BE2C (cell line): Measurements from ENCODE around the gene SUN5.

Experiments used
- DNase-seq: peaks from one replicate; pipeline ENCODE4 v3.0.0-alpha.2; 2020
- H3K27me3 ChIP-seq: fragments of 250-450 bp; sonication (Bioruptor Pico); 2 replicates; pipeline ENCODE4 v1.5.1; 2020; ENCODE audit warnings: mild to moderate bottlenecking
- H3K36me3 ChIP-seq: fragments of 250-450 bp; sonication (Bioruptor Pico); 2 replicates; pipeline ENCODE4 v1.5.1; 2020; ENCODE audit warnings: mild to moderate bottlenecking
- H3K4me1 ChIP-seq: fragments of 250-450 bp; sonication (Bioruptor Pico); 2 replicates; pipeline ENCODE4 v1.5.1; 2020
- H3K4me3 ChIP-seq: 2 replicates; pipeline ENCODE4 v1.5.1; 2011; ENCODE audit warnings: low read depth, low read length
- H3K9me3 ChIP-seq: fragments of 250-450 bp; sonication (Bioruptor Pico); 2 replicates; pipeline ENCODE4 v1.5.1; 2020
- TF ChIP-seq, protein P1 (sequence below): IDR thresholded peaks from 2 replicates; pipeline ENCODE4 v1.5.1; 2012; ENCODE audit warnings: mild to moderate bottlenecking, low read depth, low read length

SUN5 gene

DNA sequence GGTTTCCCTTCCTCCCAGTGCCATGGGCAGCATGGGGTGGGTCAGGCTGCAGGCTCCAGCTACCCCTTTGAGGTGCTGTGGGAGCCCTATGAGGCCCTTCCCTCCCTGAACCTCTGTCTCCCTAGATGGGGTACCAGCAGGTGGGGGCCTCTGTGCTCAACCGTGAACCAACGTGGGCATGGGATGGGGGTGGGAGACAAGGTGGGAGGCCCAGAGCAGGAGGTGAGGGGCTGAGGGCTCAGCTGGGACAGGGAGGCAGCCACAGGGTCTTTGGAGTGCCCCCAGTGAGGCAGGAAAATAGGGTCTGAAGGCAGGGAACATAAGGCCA lies 33.3 kb downstream of the SUN5 start:
- H3K4me3 ChIP-seq = no peak overlapping the region
- no peaks in the 10 kb centered on the region for H3K27me3 ChIP-seq
- peaks cover 6% of the 10 kb centered on the region; the same call in 1 of the 2 replicates for H3K4me1 ChIP-seq
- DNase-seq = no peak
- TF ChIP-seq, protein P1, sequence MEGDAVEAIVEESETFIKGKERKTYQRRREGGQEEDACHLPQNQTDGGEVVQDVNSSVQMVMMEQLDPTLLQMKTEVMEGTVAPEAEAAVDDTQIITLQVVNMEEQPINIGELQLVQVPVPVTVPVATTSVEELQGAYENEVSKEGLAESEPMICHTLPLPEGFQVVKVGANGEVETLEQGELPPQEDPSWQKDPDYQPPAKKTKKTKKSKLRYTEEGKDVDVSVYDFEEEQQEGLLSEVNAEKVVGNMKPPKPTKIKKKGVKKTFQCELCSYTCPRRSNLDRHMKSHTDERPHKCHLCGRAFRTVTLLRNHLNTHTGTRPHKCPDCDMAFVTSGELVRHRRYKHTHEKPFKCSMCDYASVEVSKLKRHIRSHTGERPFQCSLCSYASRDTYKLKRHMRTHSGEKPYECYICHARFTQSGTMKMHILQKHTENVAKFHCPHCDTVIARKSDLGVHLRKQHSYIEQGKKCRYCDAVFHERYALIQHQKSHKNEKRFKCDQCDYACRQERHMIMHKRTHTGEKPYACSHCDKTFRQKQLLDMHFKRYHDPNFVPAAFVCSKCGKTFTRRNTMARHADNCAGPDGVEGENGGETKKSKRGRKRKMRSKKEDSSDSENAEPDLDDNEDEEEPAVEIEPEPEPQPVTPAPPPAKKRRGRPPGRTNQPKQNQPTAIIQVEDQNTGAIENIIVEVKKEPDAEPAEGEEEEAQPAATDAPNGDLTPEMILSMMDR = no peak
- H3K9me3 ChIP-seq = no peaks in the 10 kb centered on the region
- no peaks in the 10 kb centered on the region for H3K36me3 ChIP-seq

DNA sequence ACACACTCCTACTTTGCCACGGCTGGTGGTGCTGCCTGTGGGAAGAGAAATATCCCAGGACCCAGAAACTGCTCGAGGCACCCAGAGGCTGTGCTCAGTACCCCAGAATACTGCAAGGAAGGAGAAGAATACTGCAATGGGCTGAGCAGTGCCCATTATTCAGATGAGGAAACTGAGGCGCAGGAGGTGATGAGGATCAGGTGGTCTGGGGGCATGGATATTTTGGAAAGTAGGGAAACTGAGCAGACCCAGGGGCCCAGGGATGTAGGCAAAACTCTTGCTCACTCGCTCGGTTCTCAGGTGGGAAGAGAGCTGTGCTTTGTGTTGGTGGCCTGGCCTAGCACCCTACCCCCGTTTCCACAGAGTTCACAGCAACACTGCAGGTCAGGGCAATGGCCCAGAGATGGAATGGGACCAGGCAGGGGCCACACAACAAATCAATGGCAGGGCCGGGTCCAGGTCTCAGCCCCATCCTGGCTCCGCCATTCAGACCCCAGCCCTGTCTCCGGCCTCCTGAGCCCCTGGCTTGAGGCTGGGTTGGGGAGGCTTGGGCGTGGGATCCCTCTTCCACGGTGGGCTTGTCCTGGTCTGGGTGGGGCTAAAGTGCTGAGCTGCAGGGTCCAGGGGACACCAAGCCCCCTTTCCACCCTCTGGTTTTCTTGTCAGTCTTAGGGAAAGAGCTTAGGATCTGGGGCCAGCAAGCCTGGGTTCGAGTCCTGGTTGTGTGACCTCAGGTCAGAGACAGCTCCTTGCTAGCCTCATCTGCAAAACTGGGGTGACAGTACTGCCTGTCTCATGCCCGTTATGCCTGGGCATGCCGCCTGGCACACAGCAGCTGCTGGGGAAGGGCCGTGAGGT lies 33.9 kb downstream of the SUN5 start:
- TF ChIP-seq, protein P1 = no peak
- Histone ChIP-seq H3K27me3 (no peaks in the 10 kb centered on the region), H3K36me3 (no peaks in the 10 kb centered on the region), H3K9me3 (no peaks in the 10 kb centered on the region), H3K4me3 (no peak overlapping the region), H3K4me1 (peaks cover 5% of the 10 kb centered on the region; the same call in 1 of the 2 replicates)
- DNase-seq = no peak

DNA sequence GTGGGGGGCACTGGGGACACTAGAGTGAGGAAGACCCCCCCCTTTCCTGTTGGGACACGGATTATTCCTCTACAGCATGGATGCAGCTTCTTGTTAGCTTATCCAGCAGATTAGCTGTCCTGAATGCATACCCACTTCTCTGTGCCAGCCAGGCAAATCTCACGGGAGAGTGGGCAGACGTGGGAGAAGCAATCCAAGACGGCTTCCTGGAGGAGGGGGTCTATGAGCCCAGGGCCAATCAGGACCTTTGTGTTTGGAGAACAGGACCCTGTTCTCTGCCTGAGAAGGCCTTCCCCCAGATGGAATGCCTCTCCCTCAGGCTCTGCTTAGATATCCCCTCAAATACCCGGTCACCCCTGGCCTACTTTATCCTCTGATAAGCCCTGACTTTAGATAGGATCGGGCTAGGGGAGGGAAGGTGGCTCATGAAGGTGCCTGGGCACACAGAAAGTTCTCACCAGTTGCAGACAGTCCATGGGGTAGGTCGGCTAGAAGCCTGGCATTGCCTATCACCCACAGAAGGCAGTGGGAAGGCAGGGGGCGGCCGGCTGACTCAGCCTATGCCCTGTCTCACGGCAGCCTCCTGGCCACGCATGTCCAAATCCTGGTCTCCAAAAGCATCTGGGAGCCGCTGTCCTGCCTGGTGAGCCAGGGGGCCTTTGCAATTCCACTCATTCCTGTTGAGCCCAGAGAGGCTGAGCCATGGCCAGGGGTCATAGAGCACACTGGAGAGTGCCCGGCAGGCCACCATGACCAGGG lies 34.7 kb downstream of the SUN5 start:
- H3K4me1 ChIP-seq = peaks cover 5% of the 10 kb centered on the region; the same call in 1 of the 2 replicates

DNA sequence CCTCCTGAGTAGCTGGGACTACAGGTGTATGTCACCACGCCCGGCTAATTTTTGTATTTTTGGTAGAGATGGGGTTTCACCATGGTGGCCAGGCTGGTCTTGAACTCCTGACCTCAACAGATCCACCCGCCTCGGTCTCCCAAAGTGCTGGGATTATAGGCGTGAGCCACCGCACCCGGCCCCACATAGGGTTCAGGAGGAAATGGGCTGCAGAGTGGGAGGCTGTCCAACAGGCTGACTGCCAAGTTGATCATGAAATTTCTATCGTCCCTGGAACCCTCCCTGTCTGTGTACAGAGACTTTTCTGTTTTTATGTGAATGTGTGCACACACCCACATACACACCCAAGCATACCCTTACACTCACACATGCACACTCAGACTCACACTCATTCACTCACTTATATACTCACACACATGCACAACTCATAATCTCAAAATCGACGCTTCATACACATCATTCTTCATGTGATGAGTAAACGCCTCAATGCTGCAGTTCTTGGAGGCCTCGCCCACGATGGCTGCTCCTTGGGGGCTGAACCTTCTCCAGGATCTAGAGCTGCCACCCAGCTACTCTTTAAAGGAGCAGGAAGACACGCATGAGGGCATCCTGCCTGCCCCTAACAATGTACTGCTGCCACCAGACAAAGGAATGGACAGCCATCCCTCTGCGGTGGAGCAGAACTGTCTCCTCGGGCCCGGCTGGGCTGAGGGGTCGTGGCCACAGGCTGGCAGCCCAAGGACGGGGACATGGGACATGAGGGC lies 35.6 kb downstream of the SUN5 start:
- no peak for DNase-seq
- no peak overlapping the region for H3K4me3 ChIP-seq
- TF ChIP-seq, protein P1 = no peak
- no peaks in the 10 kb centered on the region; the same call in 1 of the 2 replicates for H3K27me3 ChIP-seq
- H3K9me3 ChIP-seq = no peaks in the 10 kb centered on the region
- no peaks in the 10 kb centered on the region for H3K36me3 ChIP-seq
- peaks cover 5% of the 10 kb centered on the region; the same call in 1 of the 2 replicates for H3K4me1 ChIP-seq

More for the DNA sequence above, 34.7 kb downstream of the SUN5 start:
- Histone ChIP-seq H3K9me3 (no peaks in the 10 kb centered on the region), H3K36me3 (no peaks in the 10 kb centered on the region), H3K4me3 (no peak overlapping the region), H3K27me3 (no peaks in the 10 kb centered on the region)
- TF ChIP-seq, protein P1 = no peak
- no peak for DNase-seq

DNA sequence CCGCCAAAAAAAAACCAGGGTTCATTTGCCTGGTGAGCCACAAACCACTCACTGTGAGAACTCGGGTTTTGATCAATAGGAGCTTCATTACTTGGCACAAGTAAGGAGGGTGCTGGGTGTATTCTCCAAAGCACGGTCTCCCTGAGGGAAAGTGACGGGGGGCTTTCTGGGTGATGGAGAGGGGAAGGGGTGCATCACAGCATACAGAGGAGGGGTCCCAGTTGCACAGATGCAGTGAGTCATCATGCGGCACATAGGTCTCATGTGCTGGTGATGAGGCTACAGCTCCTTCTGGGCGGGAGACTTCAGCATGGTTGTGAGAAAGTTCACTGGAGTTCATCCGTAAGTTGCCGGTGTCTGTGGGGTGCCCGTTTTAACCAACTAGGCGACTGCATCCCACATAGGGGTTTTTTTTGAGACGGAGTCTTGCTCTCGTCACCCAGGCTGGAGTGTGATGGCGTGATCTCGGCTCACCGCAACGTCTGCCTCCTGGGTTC lies 36.2 kb downstream of the SUN5 start:
- H3K36me3 ChIP-seq = no peaks in the 10 kb centered on the region
- TF ChIP-seq, protein P1 = no peak
- no peaks in the 10 kb centered on the region for H3K9me3 ChIP-seq
- no peak overlapping the region for H3K4me3 ChIP-seq
- DNase-seq = no peak
- H3K27me3 ChIP-seq = no peaks in the 10 kb centered on the region; the same call in 1 of the 2 replicates
- H3K4me1 ChIP-seq = peaks cover 5% of the 10 kb centered on the region; the same call in 1 of the 2 replicates
